Fibroblast of lung (primary cell): ENCODE measurements around the gene IQCF2.
"Not testable (repeated sequence)": the region's sequence is repeated elsewhere in the genome, so short reads cannot be mapped to it uniquely, and the experiment has no call there.

Experiments used
- EZH2 ChIP-seq: IDR thresholded peaks from 2 replicates; pipeline ENCODE4 v1.5.1; 2012; ENCODE audit warnings: low read length, control low read depth, mild to moderate bottlenecking; ENCODE audit errors: missing control alignments
- TF ChIP-seq, protein P1 (sequence below), 2 donors: IDR thresholded peaks in 1 of 2; conservative IDR thresholded peaks in 1 of 2; 1 replicate in 1 of 2; 2 replicates in 1 of 2; pipeline ENCODE4 v1.5.1; 2011 to 2012; ENCODE audit warnings: low read length in 2 of 2, control low read depth in 1 of 2, inconsistent platforms in 1 of 2, low read depth in 1 of 2, mild to moderate bottlenecking in 1 of 2

DNA sequence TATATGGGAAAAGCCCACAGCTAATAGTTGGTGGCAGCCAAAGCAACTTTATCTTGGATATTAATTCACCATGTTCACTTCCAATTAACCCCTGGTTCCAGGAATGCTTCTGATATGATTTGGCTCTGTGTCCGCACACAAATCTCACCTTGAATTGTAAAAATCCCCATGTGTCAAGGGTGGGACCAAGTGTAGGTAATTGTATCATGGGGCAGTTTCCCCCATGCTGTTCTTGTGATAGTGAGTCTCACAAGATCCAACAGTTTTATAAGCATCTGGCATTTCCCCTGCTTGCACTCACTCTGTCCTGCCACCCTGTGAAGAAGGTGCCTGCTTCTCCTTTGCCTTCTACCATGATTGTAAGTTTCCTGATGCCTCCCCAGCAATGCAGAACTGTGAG is 7.5 kb downstream of the IQCF2 start:
- not testable (repeated sequence) for TF ChIP-seq EZH2
- TF ChIP-seq, protein P1, sequence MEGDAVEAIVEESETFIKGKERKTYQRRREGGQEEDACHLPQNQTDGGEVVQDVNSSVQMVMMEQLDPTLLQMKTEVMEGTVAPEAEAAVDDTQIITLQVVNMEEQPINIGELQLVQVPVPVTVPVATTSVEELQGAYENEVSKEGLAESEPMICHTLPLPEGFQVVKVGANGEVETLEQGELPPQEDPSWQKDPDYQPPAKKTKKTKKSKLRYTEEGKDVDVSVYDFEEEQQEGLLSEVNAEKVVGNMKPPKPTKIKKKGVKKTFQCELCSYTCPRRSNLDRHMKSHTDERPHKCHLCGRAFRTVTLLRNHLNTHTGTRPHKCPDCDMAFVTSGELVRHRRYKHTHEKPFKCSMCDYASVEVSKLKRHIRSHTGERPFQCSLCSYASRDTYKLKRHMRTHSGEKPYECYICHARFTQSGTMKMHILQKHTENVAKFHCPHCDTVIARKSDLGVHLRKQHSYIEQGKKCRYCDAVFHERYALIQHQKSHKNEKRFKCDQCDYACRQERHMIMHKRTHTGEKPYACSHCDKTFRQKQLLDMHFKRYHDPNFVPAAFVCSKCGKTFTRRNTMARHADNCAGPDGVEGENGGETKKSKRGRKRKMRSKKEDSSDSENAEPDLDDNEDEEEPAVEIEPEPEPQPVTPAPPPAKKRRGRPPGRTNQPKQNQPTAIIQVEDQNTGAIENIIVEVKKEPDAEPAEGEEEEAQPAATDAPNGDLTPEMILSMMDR (conservative IDR thresholded peaks at IDR 0.05 in 1 of 2, IDR thresholded peaks at IDR 0.05 in 1 of 2; ENCODE audit: low read depth in 1 of 2, low read length in 2 of 2) = not testable (repeated sequence)
